Limb (tissue), 2 donors: ENCODE data around the gene FCN3.

ENCODE experiments used
- DNase-seq, 2 donors: peaks; one replicate each; pipeline ENCODE4 v3.0.0-alpha.2; 2016; ENCODE audit errors: extremely low spot score in 2 of 2

The FCN3 gene

GRCh38 chr1:27359822-27360158, 14.8 kb downstream of the FCN3 start:
- no peak for DNase-seq

GRCh38 chr1:27358928-27359313, 15.7 kb downstream of the FCN3 start:
- DNase-seq, result no peak

- DNase-seq, result no peak
Measured at GRCh38 chr1:27358038-27358927, 16.3 kb downstream of the FCN3 start.

- peak; percentile 69 to 85 for DNase-seq
Measured at GRCh38 chr1:27357281-27358037, 17.2 kb downstream of the FCN3 start.

GRCh38 chr1:27356619-27357280, 17.9 kb downstream of the FCN3 start:
- peak in 1 of 2 donors; percentile 51 for DNase-seq

- DNase-seq, result no peak
Measured at GRCh38 chr1:27356277-27356618, 18.4 kb downstream of the FCN3 start.

- DNase-seq, result no peak
Measured at GRCh38 chr1:27355683-27356082, 18.9 kb downstream of the FCN3 start.

GRCh38 chr1:27353629-27354028, 21.0 kb downstream of the FCN3 start:
- DNase-seq, result no peak

- no peak for DNase-seq
Measured at GRCh38 chr1:27353166-27353565, 21.5 kb downstream of the FCN3 start.

GRCh38 chr1:27351541-27352107, 23.0 kb downstream of the FCN3 start:
- no peak for DNase-seq

GRCh38 chr1:27350663-27351540, 23.7 kb downstream of the FCN3 start:
- peak; percentile 37 to 58 for DNase-seq

- peak in 1 of 2 donors; percentile 81 for DNase-seq
Measured at GRCh38 chr1:27349784-27350662, 24.6 kb downstream of the FCN3 start.

GRCh38 chr1:27348861-27349783, 25.5 kb downstream of the FCN3 start:
- DNase-seq, result no peak

- DNase-seq, result no peak
Measured at GRCh38 chr1:27346991-27347624, 27.5 kb downstream of the FCN3 start.

GRCh38 chr1:27346357-27346756, 28.3 kb downstream of the FCN3 start:
- DNase-seq, result no peak

GRCh38 chr1:27345272-27345671, 29.4 kb downstream of the FCN3 start:
- DNase-seq, result no peak

GRCh38 chr1:27343639-27344025, 31.0 kb downstream of the FCN3 start:
- no peak for DNase-seq
